ENCODE measurements around the gene DDIT3. TPM values are rescaled to one million over a fixed set of nuclear protein-coding genes. Genes with fewer than 3 reads are reported as not detected.

Gene DDIT3
- total RNA-seq, 1 donor from 2014 or later: 10.9 TPM

GRCh38 chr12:57469296-57470164 lies 50.8 kb downstream of the DDIT3 start:
- no peak for DNase-seq (ENCODE audit: low spot score)
- H3K9me3 Mint-ChIP-seq: no peaks in the 10 kb centered on the region
- H3K27ac Mint-ChIP-seq: no peak overlapping the region
- H3K27me3 Mint-ChIP-seq (ENCODE audit: low read depth): no peaks in the 10 kb centered on the region
- intact Hi-C loops (cut with micrococcal nuclease): no loop called here
- peaks cover 40% of the 10 kb centered on the region for H3K36me3 Mint-ChIP-seq (ENCODE audit: low read depth)
- peaks cover 6% of the 10 kb centered on the region for H3K4me1 Mint-ChIP-seq (ENCODE audit: low read depth)
- H3K4me3 Mint-ChIP-seq (ENCODE audit: low read depth): no peak overlapping the region

GRCh38 chr12:57467915-57468314 lies 52.4 kb downstream of the DDIT3 start:
- Mint-ChIP-seq H3K36me3 (ENCODE audit: low read depth) (peaks cover 30% of the 10 kb centered on the region), H3K4me3 (ENCODE audit: low read depth) (no peak overlapping the region), H3K27ac (no peak overlapping the region), H3K4me1 (ENCODE audit: low read depth) (peaks cover 11% of the 10 kb centered on the region), H3K27me3 (ENCODE audit: low read depth) (no peaks in the 10 kb centered on the region), H3K9me3 (no peaks in the 10 kb centered on the region)
- no peak for DNase-seq (ENCODE audit: low spot score)
- intact Hi-C loops (cut with micrococcal nuclease): no loop called here

- Mint-ChIP-seq H3K27me3 (ENCODE audit: low read depth) (no peaks in the 10 kb centered on the region), H3K4me1 (ENCODE audit: low read depth) (peaks cover 16% of the 10 kb centered on the region), H3K4me3 (ENCODE audit: low read depth) (no peak overlapping the region), H3K9me3 (no peaks in the 10 kb centered on the region), H3K36me3 (ENCODE audit: low read depth) (peaks cover 24% of the 10 kb centered on the region), H3K27ac (no peak overlapping the region)
- intact Hi-C loops (cut with micrococcal nuclease): no loop called here
- DNase-seq (ENCODE audit: low spot score): no peak
These were observed 53.0 kb downstream of the DDIT3 start for GRCh38 chr12:57467212-57467874.

Other genes with a start within 250 kb of the DDIT3 start
- 44.9 and 46.9 TPM in 2 replicates for gene R3HDM2, start 89.5 kb downstream of the DDIT3 start, total RNA-seq
- 0.14 TPM in 2 replicates for gene INHBC, start 85.7 kb downstream of the DDIT3 start, total RNA-seq
- 0.25 and 0.39 TPM in 2 replicates for gene INHBE, start 65.2 kb downstream of the DDIT3 start, total RNA-seq
- 1.3 and 1.5 TPM in 2 replicates for gene GLI1, start 60.7 kb downstream of the DDIT3 start, total RNA-seq
- gene ARHGAP9, start 40.6 kb downstream of the DDIT3 start, total RNA-seq: 105 and 106 TPM in 2 replicates
- gene MARS1, start 32.4 kb downstream of the DDIT3 start, total RNA-seq: 249 and 257 TPM in 2 replicates
- gene MBD6, start 2.3 kb upstream of the DDIT3 start, total RNA-seq: 62.4 and 67.9 TPM in 2 replicates
- gene DCTN2, start 26.7 kb upstream of the DDIT3 start, total RNA-seq: 96.7 and 101 TPM in 2 replicates
- 3.0 and 3.4 TPM in 2 replicates for gene KIF5A, start 29.5 kb upstream of the DDIT3 start, total RNA-seq
- gene PIP4K2C, start 70.7 kb upstream of the DDIT3 start, total RNA-seq: 23.2 and 24.6 TPM in 2 replicates
- gene DTX3, start 84.3 kb upstream of the DDIT3 start, total RNA-seq: 17.7 and 21.7 TPM in 2 replicates
- gene ARHGEF25, start 90.9 kb upstream of the DDIT3 start, total RNA-seq: 1.9 and 2.3 TPM in 2 replicates
- gene B4GALNT1, start 112.7 kb upstream of the DDIT3 start, total RNA-seq: 10.8 and 11.3 TPM in 2 replicates
- gene OS9, start 173.6 kb upstream of the DDIT3 start, total RNA-seq: 97.4 and 99.1 TPM in 2 replicates
- gene AGAP2, start 218.2 kb upstream of the DDIT3 start, total RNA-seq: 28.9 and 29.0 TPM in 2 replicates
- 23.9 and 27.0 TPM in 2 replicates for gene TSPAN31, start 224.5 kb upstream of the DDIT3 start, total RNA-seq
- gene CDK4, start 231.8 kb upstream of the DDIT3 start, total RNA-seq: 180 and 201 TPM in 2 replicates
- 24.7 and 26.2 TPM in 2 replicates for gene MARCHF9, start 234.6 kb upstream of the DDIT3 start, total RNA-seq
- 11.3 and 13.0 TPM in 2 replicates for gene CYP27B1, start 246.6 kb upstream of the DDIT3 start, total RNA-seq

Measured in activated T-helper 2 cell treated with anti-CD3 and anti-CD28 coated beads, Interferon-gamma antibody, Interleukin-2, Interleukin-4, amounts not matched to agents 10 μg/mL and 5 μg/mL and 100 μg/mL, durations not matched to agents 14 hours and 24 hours and 36 hours (primary cell).